ENCODE data around the gene CPNE6.
"Not testable (repeated sequence)": the region's sequence is repeated elsewhere in the genome, so short reads cannot be mapped to it uniquely, and the experiment has no call there.

Gene CPNE6

GRCh38 chr14:24071144-24071697 lies at the start of gene CPNE6:
TSS of gene CPNE6 (plus strand) at chr14:24071562. CDS start at chr14:24072937, 1,375 bp downstream.
- no peaks in the 10 kb centered on the region for H3K27me3 ChIP-seq (ENCODE audit: control insufficient read depth, insufficient read depth, low read length)
- no peaks in the 10 kb centered on the region for H3K36me3 ChIP-seq (ENCODE audit: control insufficient read depth, insufficient read depth, low read length)

GRCh38 chr14:24024939-24025418 lies 46.4 kb upstream of the CPNE6 start:
- not testable (repeated sequence) for H3K9ac ChIP-seq (ENCODE audit: low read depth, low read length); H3K4me3 ChIP-seq (ENCODE audit: low read depth, low read length); H3K27me3 ChIP-seq (ENCODE audit: control insufficient read depth, insufficient read depth, low read length); H3K9me3 ChIP-seq (ENCODE audit: control insufficient read depth, insufficient read depth, low read length); H3K36me3 ChIP-seq (ENCODE audit: control insufficient read depth, insufficient read depth, low read length); H3K27ac ChIP-seq (ENCODE audit: low read depth, low read length); H3K4me1 ChIP-seq (ENCODE audit: control insufficient read depth, insufficient read depth, low read length)

More at GRCh38 chr14:24071144-24071697, at the start of gene CPNE6:
- Histone ChIP-seq H3K9me3 (ENCODE audit: control insufficient read depth, insufficient read depth, low read length) (no peaks in the 10 kb centered on the region), H3K27ac (ENCODE audit: low read depth, low read length) (no peak within 1 kb of the TSS), H3K4me1 (ENCODE audit: control insufficient read depth, insufficient read depth, low read length) (no peaks in the 10 kb centered on the region), H3K4me3 (ENCODE audit: low read depth, low read length) (no peak within 1 kb of the TSS), H3K9ac (ENCODE audit: low read depth, low read length) (no peak within 1 kb of the TSS)

GRCh38 chr14:24029687-24030086 lies 41.7 kb upstream of the CPNE6 start:
- not testable (repeated sequence) for H3K27ac ChIP-seq (ENCODE audit: low read depth, low read length); H3K27me3 ChIP-seq (ENCODE audit: control insufficient read depth, insufficient read depth, low read length); H3K9me3 ChIP-seq (ENCODE audit: control insufficient read depth, insufficient read depth, low read length); H3K9ac ChIP-seq (ENCODE audit: low read depth, low read length); H3K4me3 ChIP-seq (ENCODE audit: low read depth, low read length); H3K4me1 ChIP-seq (ENCODE audit: control insufficient read depth, insufficient read depth, low read length); H3K36me3 ChIP-seq (ENCODE audit: control insufficient read depth, insufficient read depth, low read length)

GRCh38 chr14:24031331-24031730 lies 40.0 kb upstream of the CPNE6 start:
- not testable (repeated sequence) for H3K27me3 ChIP-seq (ENCODE audit: control insufficient read depth, insufficient read depth, low read length); H3K4me1 ChIP-seq (ENCODE audit: control insufficient read depth, insufficient read depth, low read length); H3K27ac ChIP-seq (ENCODE audit: low read depth, low read length); H3K4me3 ChIP-seq (ENCODE audit: low read depth, low read length); H3K9me3 ChIP-seq (ENCODE audit: control insufficient read depth, insufficient read depth, low read length); H3K9ac ChIP-seq (ENCODE audit: low read depth, low read length); H3K36me3 ChIP-seq (ENCODE audit: control insufficient read depth, insufficient read depth, low read length)

GRCh38 chr14:24032727-24033418 lies 38.5 kb upstream of the CPNE6 start:
- Histone ChIP-seq H3K4me3 (ENCODE audit: low read depth, low read length) (no peak overlapping the region), H3K4me1 (ENCODE audit: control insufficient read depth, insufficient read depth, low read length) (no peaks in the 10 kb centered on the region), H3K36me3 (ENCODE audit: control insufficient read depth, insufficient read depth, low read length) (no peaks in the 10 kb centered on the region), H3K27me3 (ENCODE audit: control insufficient read depth, insufficient read depth, low read length) (no peaks in the 10 kb centered on the region), H3K9ac (ENCODE audit: low read depth, low read length) (no peak overlapping the region), H3K27ac (ENCODE audit: low read depth, low read length) (no peak overlapping the region), H3K9me3 (ENCODE audit: control insufficient read depth, insufficient read depth, low read length) (no peaks in the 10 kb centered on the region)

- not testable (repeated sequence) for H3K4me1 ChIP-seq (ENCODE audit: control insufficient read depth, insufficient read depth, low read length); H3K27ac ChIP-seq (ENCODE audit: low read depth, low read length); H3K36me3 ChIP-seq (ENCODE audit: control insufficient read depth, insufficient read depth, low read length); H3K9ac ChIP-seq (ENCODE audit: low read depth, low read length); H3K9me3 ChIP-seq (ENCODE audit: control insufficient read depth, insufficient read depth, low read length); H3K27me3 ChIP-seq (ENCODE audit: control insufficient read depth, insufficient read depth, low read length)
- peak overlapping the region; percentile 80 for H3K4me3 ChIP-seq (ENCODE audit: low read depth, low read length)
These were observed 35.6 kb upstream of the CPNE6 start for GRCh38 chr14:24035769-24036168.

GRCh38 chr14:24036169-24036962 lies 35.0 kb upstream of the CPNE6 start:
- Histone ChIP-seq H3K4me3 (ENCODE audit: low read depth, low read length) (peak overlapping the region; percentile 80), H3K27me3 (ENCODE audit: control insufficient read depth, insufficient read depth, low read length) (no peaks in the 10 kb centered on the region), H3K9me3 (ENCODE audit: control insufficient read depth, insufficient read depth, low read length) (no peaks in the 10 kb centered on the region), H3K27ac (ENCODE audit: low read depth, low read length) (peak overlapping the region; percentile 72), H3K4me1 (ENCODE audit: control insufficient read depth, insufficient read depth, low read length) (no peaks in the 10 kb centered on the region), H3K9ac (ENCODE audit: low read depth, low read length) (peak overlapping the region; percentile 45; the same call in 1 of the 2 replicates), H3K36me3 (ENCODE audit: control insufficient read depth, insufficient read depth, low read length) (no peaks in the 10 kb centered on the region)

GRCh38 chr14:24036963-24037657 lies 34.3 kb upstream of the CPNE6 start:
- H3K4me3 ChIP-seq (ENCODE audit: low read depth, low read length): peak overlapping the region; percentile 80
- H3K27ac ChIP-seq (ENCODE audit: low read depth, low read length); H3K9ac ChIP-seq (ENCODE audit: low read depth, low read length); H3K9me3 ChIP-seq (ENCODE audit: control insufficient read depth, insufficient read depth, low read length); H3K36me3 ChIP-seq (ENCODE audit: control insufficient read depth, insufficient read depth, low read length); H3K27me3 ChIP-seq (ENCODE audit: control insufficient read depth, insufficient read depth, low read length); H3K4me1 ChIP-seq (ENCODE audit: control insufficient read depth, insufficient read depth, low read length): not testable (repeated sequence)

GRCh38 chr14:24037658-24038037 lies 33.7 kb upstream of the CPNE6 start:
- Histone ChIP-seq H3K9ac (ENCODE audit: low read depth, low read length) (no peak overlapping the region), H3K36me3 (ENCODE audit: control insufficient read depth, insufficient read depth, low read length) (no peaks in the 10 kb centered on the region), H3K4me3 (ENCODE audit: low read depth, low read length) (no peak overlapping the region), H3K9me3 (ENCODE audit: control insufficient read depth, insufficient read depth, low read length) (no peaks in the 10 kb centered on the region), H3K27ac (ENCODE audit: low read depth, low read length) (no peak overlapping the region), H3K27me3 (ENCODE audit: control insufficient read depth, insufficient read depth, low read length) (no peaks in the 10 kb centered on the region), H3K4me1 (ENCODE audit: control insufficient read depth, insufficient read depth, low read length) (no peaks in the 10 kb centered on the region)

- Histone ChIP-seq H3K9me3 (ENCODE audit: control insufficient read depth, insufficient read depth, low read length) (no peaks in the 10 kb centered on the region), H3K4me1 (ENCODE audit: control insufficient read depth, insufficient read depth, low read length) (no peaks in the 10 kb centered on the region), H3K27ac (ENCODE audit: low read depth, low read length) (no peak overlapping the region), H3K36me3 (ENCODE audit: control insufficient read depth, insufficient read depth, low read length) (no peaks in the 10 kb centered on the region), H3K4me3 (ENCODE audit: low read depth, low read length) (no peak overlapping the region), H3K27me3 (ENCODE audit: control insufficient read depth, insufficient read depth, low read length) (no peaks in the 10 kb centered on the region), H3K9ac (ENCODE audit: low read depth, low read length) (no peak overlapping the region)
These were observed 32.7 kb upstream of the CPNE6 start for GRCh38 chr14:24038686-24039085.
